Measurements from ENCODE around the gene CCDC88A. TPM values are rescaled to one million over a fixed set of nuclear protein-coding genes. Genes with fewer than 3 reads are reported as not detected.

CCDC88A gene
- total RNA-seq, 6 experiments from 2014 or later, result 39.7 to 62.5 (median 45.7) TPM

GRCh38 chr2:55439101-55439397, 19.4 kb upstream of the CCDC88A start:
- no peak for DNase-seq
- TF ChIP-seq CTCF (IDR thresholded peaks at IDR 0.05), result no peak
- H3K27me3 Mint-ChIP-seq (ENCODE audit: insufficient read depth), result peaks cover 1% of the 10 kb centered on the region; the same call in 1 of the 2 replicates

GRCh38 chr2:55438391-55439100, 18.9 kb upstream of the CCDC88A start:
- H3K4me3 Mint-ChIP-seq, result no peak overlapping the region
- no peak for DNase-seq
- H3K27ac Mint-ChIP-seq, result no peak overlapping the region
- no peaks in the 10 kb centered on the region; the same call in 1 of the 2 replicates for H3K27me3 Mint-ChIP-seq (ENCODE audit: insufficient read depth)
- no peaks in the 10 kb centered on the region for H3K9me3 Mint-ChIP-seq
- TF ChIP-seq CTCF (IDR thresholded peaks at IDR 0.05), result no peak
- H3K4me1 Mint-ChIP-seq (ENCODE audit: low read depth), result no peaks in the 10 kb centered on the region
- no peaks in the 10 kb centered on the region for H3K36me3 Mint-ChIP-seq (ENCODE audit: low read depth)

More at GRCh38 chr2:55439101-55439397, 19.4 kb upstream of the CCDC88A start:
- H3K4me3 Mint-ChIP-seq, result no peak overlapping the region
- no peaks in the 10 kb centered on the region for H3K36me3 Mint-ChIP-seq (ENCODE audit: low read depth)
- no peak overlapping the region for H3K27ac Mint-ChIP-seq
- no peaks in the 10 kb centered on the region for H3K9me3 Mint-ChIP-seq
- no peaks in the 10 kb centered on the region for H3K4me1 Mint-ChIP-seq (ENCODE audit: low read depth)

DNA sequence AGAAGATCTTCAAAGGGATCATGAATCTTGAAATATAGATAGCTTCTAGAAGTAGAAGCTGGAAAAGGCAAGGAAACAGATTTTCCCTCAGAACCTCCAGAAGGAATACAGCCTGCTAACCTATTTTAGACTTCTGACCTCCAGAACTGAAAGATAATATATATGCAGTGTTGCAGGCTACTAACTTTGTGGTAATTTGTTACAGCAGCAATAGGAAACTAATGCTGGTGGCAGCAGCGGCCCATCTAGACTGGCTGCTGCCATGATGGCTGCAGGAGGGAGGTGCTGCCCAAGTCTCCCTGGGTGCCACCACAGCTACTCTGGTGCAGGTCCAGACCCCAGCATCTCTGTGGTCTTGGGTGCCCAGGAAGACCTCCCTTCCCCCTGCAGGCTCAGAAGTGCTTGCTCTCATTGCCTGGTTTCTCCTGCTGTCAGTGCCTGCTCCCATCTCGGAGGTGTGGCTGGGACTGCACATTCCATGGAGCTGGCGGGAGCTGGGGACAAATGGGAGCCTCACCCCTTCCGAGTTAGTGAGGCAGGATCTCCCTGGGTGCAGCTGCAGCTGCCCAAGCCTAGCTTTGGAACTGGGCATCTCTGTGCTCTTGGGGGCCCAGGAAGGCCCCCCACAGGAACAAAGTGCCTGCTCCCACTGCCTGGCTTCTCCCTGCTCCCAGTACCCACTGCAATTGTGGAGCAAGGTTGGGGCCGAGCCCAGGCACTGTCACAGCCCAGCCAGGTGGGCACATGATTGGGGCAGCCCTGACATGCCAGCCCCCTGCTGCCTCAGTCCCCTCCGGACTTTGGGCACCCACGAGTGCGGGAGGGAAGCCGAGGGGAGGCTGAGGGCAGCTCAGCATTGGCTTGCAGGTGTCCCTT, 18.1 kb upstream of the CCDC88A start:
- Mint-ChIP-seq H3K4me1 (ENCODE audit: low read depth) (no peaks in the 10 kb centered on the region), H3K27ac (no peak overlapping the region), H3K9me3 (no peaks in the 10 kb centered on the region), H3K27me3 (ENCODE audit: insufficient read depth) (no peaks in the 10 kb centered on the region; the same call in 1 of the 2 replicates), H3K4me3 (no peak overlapping the region), H3K36me3 (ENCODE audit: low read depth) (no peaks in the 10 kb centered on the region)
- DNase-seq, result no peak
- TF ChIP-seq CTCF (IDR thresholded peaks at IDR 0.05), result no peak

DNA sequence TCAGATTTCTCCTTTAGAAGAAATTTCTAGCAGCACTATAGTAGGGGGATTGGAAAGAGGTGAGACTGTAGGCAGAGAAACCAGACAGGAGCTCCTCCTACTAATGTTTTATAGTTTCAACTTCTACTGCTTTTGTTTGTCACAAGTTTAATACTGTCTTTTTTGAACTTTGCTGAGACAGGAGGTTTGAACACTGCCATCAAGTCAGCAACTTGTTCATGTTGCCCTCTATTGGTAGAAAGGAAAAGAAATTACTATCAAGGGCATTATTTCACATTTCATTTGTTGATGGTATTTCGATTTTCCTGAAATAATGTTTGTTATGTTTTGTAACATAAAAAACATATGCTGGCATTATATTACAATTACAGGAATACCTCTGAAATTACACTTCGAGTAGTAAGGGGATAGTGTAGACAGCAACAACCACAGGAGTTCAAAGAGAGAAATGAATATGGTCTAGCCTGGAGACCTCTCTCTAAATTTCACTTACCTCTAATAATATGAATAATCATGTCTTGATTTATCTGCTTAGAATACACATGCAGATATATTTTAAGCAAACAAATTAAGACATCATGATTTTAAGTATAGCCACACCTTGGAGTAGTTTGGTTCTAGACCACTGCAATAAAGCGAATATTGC, 12.4 kb upstream of the CCDC88A start:
- peaks cover 25% of the 10 kb centered on the region for H3K4me1 Mint-ChIP-seq (ENCODE audit: low read depth)
- H3K27ac Mint-ChIP-seq, result no peak overlapping the region
- DNase-seq, result peak; percentile 34
- peak; percentile 79 for TF ChIP-seq CTCF (IDR thresholded peaks at IDR 0.05)
- H3K27me3 Mint-ChIP-seq (ENCODE audit: insufficient read depth), result no peaks in the 10 kb centered on the region
- H3K9me3 Mint-ChIP-seq, result no peaks in the 10 kb centered on the region
- no peaks in the 10 kb centered on the region for H3K36me3 Mint-ChIP-seq (ENCODE audit: low read depth)
- H3K4me3 Mint-ChIP-seq, result no peak overlapping the region

GRCh38 chr2:55430211-55430975, 10.7 kb upstream of the CCDC88A start:
- DNase-seq, result no peak

More at GRCh38 chr2:55430211-55430975, 10.7 kb upstream of the CCDC88A start:
- Mint-ChIP-seq H3K4me3 (no peak overlapping the region), H3K9me3 (no peaks in the 10 kb centered on the region), H3K4me1 (ENCODE audit: low read depth) (peaks cover 37% of the 10 kb centered on the region), H3K36me3 (ENCODE audit: low read depth) (no peaks in the 10 kb centered on the region), H3K27me3 (ENCODE audit: insufficient read depth) (no peaks in the 10 kb centered on the region), H3K27ac (no peak overlapping the region)
- no peak for TF ChIP-seq CTCF (IDR thresholded peaks at IDR 0.05)

Measured in HFFc6 (cell line).